DOHH2 (cell line): ENCODE data around the gene RMND5A.

Source experiments
- H3F3A ChIP-seq: fragments of 200-600 bp; sonication (generic), shearing (Covaris generic); 2 replicates; pipeline ENCODE4 v1.6.0; 2016; ENCODE audit warnings: antibody characterized with exemption, mild to moderate bottlenecking; ENCODE audit not compliant: control insufficient read depth, insufficient read depth
- H3K27ac ChIP-seq: fragments of 200-600 bp; sonication (generic); 2 replicates; pipeline ENCODE4 v1.5.1; 2014; ENCODE audit warnings: low read depth, mild to moderate bottlenecking, low read length, moderate library complexity
- H3K27me3 ChIP-seq: fragments of 200-600 bp; sonication (generic); 2 replicates; pipeline ENCODE4 v1.6.1; 2014; ENCODE audit warnings: mild to moderate bottlenecking, low read length, mixed read lengths; ENCODE audit not compliant: control insufficient read depth
- H3K36me3 ChIP-seq: fragments of 200-600 bp; sonication (generic); 2 replicates; pipeline ENCODE4 v1.6.1; 2014; ENCODE audit warnings: mild to moderate bottlenecking, low read length, moderate library complexity, mixed read lengths; ENCODE audit not compliant: control insufficient read depth
- H3K4me1 ChIP-seq: fragments of 200-600 bp; sonication (generic); 2 replicates; pipeline ENCODE4 v1.6.1; 2014; ENCODE audit warnings: mild to moderate bottlenecking, low read length, mixed read lengths; ENCODE audit not compliant: control insufficient read depth
- H3K4me2 ChIP-seq: fragments of 200-600 bp; sonication (generic); 2 replicates; pipeline ENCODE4 v1.6.0; 2014; ENCODE audit warnings: mild to moderate bottlenecking, low read length, moderate library complexity
- H3K4me3 ChIP-seq: fragments of 200-600 bp; sonication (generic); 2 replicates; pipeline ENCODE4 v1.5.1; 2014; ENCODE audit warnings: mild to moderate bottlenecking, low read length, mixed read lengths
- H3K79me2 ChIP-seq: fragments of 200-600 bp; sonication (generic); 2 replicates; pipeline ENCODE4 v1.6.1; 2014; ENCODE audit warnings: mild to moderate bottlenecking, low read length, mixed read lengths; ENCODE audit not compliant: control insufficient read depth
- H3K9me2 ChIP-seq: fragments of 200-600 bp; sonication (generic); replicated peaks from 2 replicates; pipeline ENCODE4 v1.6.1; 2014; ENCODE audit warnings: mild to moderate bottlenecking, low read length, mixed read lengths; ENCODE audit not compliant: control insufficient read depth
- H3K9me3 ChIP-seq: fragments of 200-600 bp; sonication (generic); 2 replicates; pipeline ENCODE4 v1.6.1; 2014; ENCODE audit warnings: antibody characterized with exemption, low read length, mixed read lengths; ENCODE audit not compliant: control insufficient read depth, insufficient read depth
- H4K20me1 ChIP-seq: fragments of 200-600 bp; sonication (generic); 2 replicates; pipeline ENCODE4 v1.6.0; 2014; ENCODE audit warnings: low read depth, mild to moderate bottlenecking, antibody characterized with exemption, low read length, moderate library complexity; ENCODE audit not compliant: control insufficient read depth, insufficient read depth
- EZH2phosphoT487 ChIP-seq: fragments of 200-600 bp; sonication (generic); IDR thresholded peaks from 2 replicates; pipeline ENCODE4 v1.6.1; 2017; ENCODE audit warnings: borderline replicate concordance, mild to moderate bottlenecking, antibody characterized with exemption, low read length, moderate library complexity, mixed read lengths
- TF ChIP-seq, protein P1 (sequence below): fragments of 200-600 bp; sonication (generic); IDR thresholded peaks from one replicate; pipeline ENCODE4 v1.5.1; 2014; ENCODE audit warnings: antibody characterized with exemption, mild to moderate bottlenecking, low read depth, low read length; ENCODE audit not compliant: poor library complexity, severe bottlenecking

The RMND5A gene

DNA sequence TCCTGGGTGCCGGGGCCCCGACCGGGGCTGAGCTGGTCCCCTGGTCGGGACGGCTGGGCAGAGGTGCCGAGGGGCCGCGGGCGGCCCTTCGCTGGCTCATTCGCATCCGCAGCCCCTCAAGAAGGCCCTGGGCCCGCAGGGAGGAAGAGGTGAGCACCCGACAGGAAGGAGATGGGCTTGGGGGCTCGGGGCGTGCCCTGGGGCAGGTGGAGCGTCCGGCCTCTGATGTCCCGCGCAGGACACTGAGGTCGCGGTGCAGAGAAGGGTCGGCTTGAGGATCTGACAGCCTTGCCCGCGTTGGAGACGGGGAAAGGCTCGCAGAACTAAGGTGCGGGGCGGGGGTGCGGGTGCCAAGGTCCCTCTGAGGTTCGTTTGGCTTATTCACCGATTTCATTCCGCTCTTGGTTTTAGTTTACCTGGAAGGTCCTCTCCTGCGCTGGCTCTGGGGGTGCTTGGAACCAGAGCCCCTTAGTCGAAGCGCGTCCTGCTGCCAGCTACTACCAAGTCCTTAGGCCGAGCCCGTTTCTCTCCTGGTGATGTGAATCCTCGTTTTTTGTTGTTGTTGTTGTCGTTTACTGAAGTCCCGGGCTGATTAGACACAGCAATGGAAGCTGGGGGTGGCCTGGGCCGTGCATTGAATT lies 89.5 kb downstream of the RMND5A start:
- H3K27me3 ChIP-seq: peaks cover 14% of the 10 kb centered on the region
- no peak overlapping the region for H3K27ac ChIP-seq
- TF ChIP-seq, protein P1, sequence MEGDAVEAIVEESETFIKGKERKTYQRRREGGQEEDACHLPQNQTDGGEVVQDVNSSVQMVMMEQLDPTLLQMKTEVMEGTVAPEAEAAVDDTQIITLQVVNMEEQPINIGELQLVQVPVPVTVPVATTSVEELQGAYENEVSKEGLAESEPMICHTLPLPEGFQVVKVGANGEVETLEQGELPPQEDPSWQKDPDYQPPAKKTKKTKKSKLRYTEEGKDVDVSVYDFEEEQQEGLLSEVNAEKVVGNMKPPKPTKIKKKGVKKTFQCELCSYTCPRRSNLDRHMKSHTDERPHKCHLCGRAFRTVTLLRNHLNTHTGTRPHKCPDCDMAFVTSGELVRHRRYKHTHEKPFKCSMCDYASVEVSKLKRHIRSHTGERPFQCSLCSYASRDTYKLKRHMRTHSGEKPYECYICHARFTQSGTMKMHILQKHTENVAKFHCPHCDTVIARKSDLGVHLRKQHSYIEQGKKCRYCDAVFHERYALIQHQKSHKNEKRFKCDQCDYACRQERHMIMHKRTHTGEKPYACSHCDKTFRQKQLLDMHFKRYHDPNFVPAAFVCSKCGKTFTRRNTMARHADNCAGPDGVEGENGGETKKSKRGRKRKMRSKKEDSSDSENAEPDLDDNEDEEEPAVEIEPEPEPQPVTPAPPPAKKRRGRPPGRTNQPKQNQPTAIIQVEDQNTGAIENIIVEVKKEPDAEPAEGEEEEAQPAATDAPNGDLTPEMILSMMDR: no peak
- H3K4me1 ChIP-seq: peaks cover 17% of the 10 kb centered on the region
- no peaks in the 10 kb centered on the region for H3K79me2 ChIP-seq
- no peak overlapping the region for H3K4me3 ChIP-seq
- H4K20me1 ChIP-seq: no peaks in the 10 kb centered on the region
- H3K4me2 ChIP-seq: no peak overlapping the region
- H3F3A ChIP-seq: no peaks in the 10 kb centered on the region
- H3K9me2 ChIP-seq: no peaks in the 10 kb centered on the region
- no peaks in the 10 kb centered on the region for H3K9me3 ChIP-seq
- H3K36me3 ChIP-seq: no peaks in the 10 kb centered on the region

DNA sequence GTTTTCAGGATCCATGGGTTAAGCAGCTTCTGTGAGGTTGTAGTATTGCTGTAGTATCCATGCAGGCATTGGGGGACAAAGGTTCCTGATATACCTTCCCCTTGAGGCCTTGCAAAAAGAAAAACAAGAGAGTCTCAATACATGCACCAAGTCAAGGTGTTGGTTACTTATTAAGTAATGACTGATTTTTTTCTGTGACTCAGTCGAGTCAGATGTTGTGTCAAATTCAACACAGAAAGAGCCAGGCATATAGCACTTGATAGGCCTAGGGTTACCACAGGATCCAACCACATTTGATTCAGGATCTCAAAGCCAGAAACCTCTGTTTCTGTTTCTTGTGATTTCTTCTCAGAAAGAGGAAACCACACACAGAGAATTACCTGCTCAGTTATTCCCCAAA lies 95.5 kb downstream of the RMND5A start:
- Histone ChIP-seq H3K27ac (no peak overlapping the region), H3K27me3 (peaks cover 10% of the 10 kb centered on the region), H4K20me1 (no peaks in the 10 kb centered on the region), H3K9me2 (no peaks in the 10 kb centered on the region), H3K4me1 (no peaks in the 10 kb centered on the region), H3K4me2 (no peak overlapping the region), H3K36me3 (no peaks in the 10 kb centered on the region), H3K9me3 (no peaks in the 10 kb centered on the region), H3K79me2 (no peaks in the 10 kb centered on the region), H3F3A (no peaks in the 10 kb centered on the region), H3K4me3 (no peak overlapping the region)
- TF ChIP-seq EZH2phosphoT487: no peak
- TF ChIP-seq, protein P1: no peak

DNA sequence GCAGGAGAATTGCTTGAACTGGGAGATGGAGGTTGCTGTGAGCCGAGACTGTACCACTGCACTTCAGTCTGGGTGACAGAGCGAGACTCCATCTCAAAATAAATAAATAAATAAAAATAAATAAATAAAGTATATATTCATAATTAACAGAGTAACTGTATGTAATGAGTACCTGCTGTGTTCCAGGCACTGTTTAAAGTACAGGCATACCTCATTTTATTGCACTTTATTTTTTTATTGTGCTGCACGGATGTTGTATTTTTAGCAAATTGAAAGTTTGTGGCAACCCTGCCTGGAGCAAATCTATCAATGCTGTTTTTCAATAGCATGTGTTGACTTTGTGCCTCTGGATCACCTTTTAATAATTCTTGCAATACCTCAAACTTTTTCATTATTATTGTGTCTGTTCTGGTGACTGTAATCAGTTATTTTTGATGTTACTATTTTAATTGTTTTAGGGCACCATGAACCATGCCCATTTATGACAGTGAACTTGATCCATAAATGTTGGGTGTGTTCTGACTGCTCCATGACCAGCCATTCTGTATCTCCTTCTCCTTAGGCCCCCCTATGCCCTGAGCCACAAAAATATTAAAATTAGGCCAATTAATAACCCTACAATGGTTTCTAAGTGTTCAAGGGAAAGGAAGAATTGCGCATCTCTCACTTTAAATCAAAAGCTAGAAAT lies 98.2 kb downstream of the RMND5A start:
- Histone ChIP-seq H3K4me3 (no peak overlapping the region), H3K27me3 (peaks cover 10% of the 10 kb centered on the region), H3K9me2 (no peaks in the 10 kb centered on the region), H3K9me3 (no peaks in the 10 kb centered on the region), H3F3A (no peaks in the 10 kb centered on the region), H3K4me2 (no peak overlapping the region), H3K36me3 (no peaks in the 10 kb centered on the region), H3K79me2 (no peaks in the 10 kb centered on the region), H3K27ac (no peak overlapping the region), H3K4me1 (no peaks in the 10 kb centered on the region), H4K20me1 (no peaks in the 10 kb centered on the region)
- TF ChIP-seq, protein P1: no peak
- TF ChIP-seq EZH2phosphoT487: no peak
